Karpas-422 (cell line): ENCODE data around the gene ZNF544. TPM values are rescaled to one million over a fixed set of nuclear protein-coding genes. Genes with fewer than 3 reads are reported as not detected.
"Not testable (repeated sequence)": the region's sequence is repeated elsewhere in the genome, so short reads cannot be mapped to it uniquely, and the experiment has no call there.

Experiments used
- DNase-seq: peaks from one replicate; pipeline ENCODE4 v3.0.0-alpha.2; 2015
- H2AFZ ChIP-seq: fragments of 200-600 bp; sonication (generic); 2 replicates; pipeline ENCODE4 v1.6.1; 2014; ENCODE audit warnings: antibody characterized with exemption, low read length, mixed read lengths
- H3K27ac ChIP-seq: fragments of 200-600 bp; sonication (generic); 2 replicates; pipeline ENCODE4 v1.5.1; 2014; ENCODE audit warnings: mild to moderate bottlenecking, low read length, moderate library complexity
- H3K27me3 ChIP-seq: fragments of 200-600 bp; sonication (generic); 2 replicates; pipeline ENCODE4 v1.6.1; 2014; ENCODE audit warnings: low read length, mixed read lengths
- H3K36me3 ChIP-seq: fragments of 200-600 bp; sonication (generic); 2 replicates; pipeline ENCODE4 v1.6.1; 2014; ENCODE audit warnings: low read length, mixed read lengths; ENCODE audit not compliant: insufficient read depth
- H3K4me1 ChIP-seq: fragments of 200-600 bp; sonication (generic); 2 replicates; pipeline ENCODE4 v1.6.1; 2014; ENCODE audit warnings: mild to moderate bottlenecking, low read length, mixed read lengths
- H3K4me2 ChIP-seq: fragments of 200-600 bp; sonication (generic); 2 replicates; pipeline ENCODE4 v1.6.1; 2014; ENCODE audit warnings: low read length, low read depth, mild to moderate bottlenecking; ENCODE audit not compliant: poor library complexity, severe bottlenecking
- H3K4me3 ChIP-seq: fragments of 200-600 bp; sonication (generic); 2 replicates; pipeline ENCODE4 v1.5.1; 2014; ENCODE audit warnings: mild to moderate bottlenecking, antibody characterized with exemption, low read length, mixed read lengths
- H3K79me2 ChIP-seq: fragments of 200-600 bp; sonication (generic); 2 replicates; pipeline ENCODE4 v1.6.1; 2014; ENCODE audit warnings: mild to moderate bottlenecking, low read length, mixed read lengths
- H3K9ac ChIP-seq: fragments of 200-600 bp; sonication (generic); 2 replicates; pipeline ENCODE4 v1.6.0; 2014; ENCODE audit warnings: low read length
- H3K9me2 ChIP-seq: fragments of 200-600 bp; sonication (generic), shearing (Covaris generic); replicated peaks from 2 replicates; pipeline ENCODE4 v1.6.0; 2014; ENCODE audit warnings: mild to moderate bottlenecking, low read length, moderate library complexity; ENCODE audit not compliant: insufficient read depth
- H3K9me3 ChIP-seq: fragments of 300-700, 200-600 bp; sonication (generic); 2 replicates; pipeline ENCODE4 v1.6.1; 2014; ENCODE audit warnings: low read length, mixed read lengths
- H4K20me1 ChIP-seq: fragments of 200-600 bp; sonication (generic); 2 replicates; pipeline ENCODE4 v1.6.1; 2014; ENCODE audit warnings: mild to moderate bottlenecking, antibody characterized with exemption, low read length, low read depth; ENCODE audit not compliant: insufficient read depth
- total RNA-seq: library from RNA; depleted of rRNA; stranded (reverse); fragments of >200 nt; shearing (Covaris generic); gene quantifications from 2 replicates; pipeline ENCODE4 v1.2.3, GENCODE V29; 2014; ENCODE audit warnings: low replicate concordance; rRNA removed

ZNF544 gene
- total RNA-seq, 1 experiment from 2014 or later, result 111 TPM

DNA sequence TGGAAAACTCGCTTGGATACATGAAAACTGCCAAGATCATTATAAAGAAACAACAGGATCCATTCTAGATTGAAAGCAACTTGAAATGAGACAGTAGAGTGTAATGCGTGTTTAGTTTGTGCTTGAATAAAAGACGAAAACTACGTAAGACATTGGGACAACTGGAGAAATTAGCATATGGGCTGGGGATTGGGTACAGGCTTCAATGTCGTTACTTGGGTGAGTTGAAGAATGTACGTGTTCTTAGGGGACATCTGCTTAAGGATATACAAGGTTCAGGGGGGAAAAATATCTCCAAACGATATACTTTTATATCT lies 76.0 kb downstream of the ZNF544 start:
- Histone ChIP-seq H3K9me2 (no peaks in the 10 kb centered on the region), H3K9me3 (peaks cover 25% of the 10 kb centered on the region), H3K36me3 (peaks cover 77% of the 10 kb centered on the region), H3K27ac (peak overlapping the region; percentile 15), H3K4me3 (peak overlapping the region; percentile 92), H3K9ac (peak overlapping the region; percentile 58), H2AFZ (peak overlapping the region; percentile 78), H3K27me3 (no peaks in the 10 kb centered on the region), H4K20me1 (no peaks in the 10 kb centered on the region), H3K79me2 (peaks cover 80% of the 10 kb centered on the region), H3K4me1 (peaks cover 19% of the 10 kb centered on the region), H3K4me2 (peak overlapping the region; percentile 67)
- no peak for DNase-seq

- Histone ChIP-seq H2AFZ (peak within 1 kb of the TSS; percentile 78), H3K4me3 (peak within 1 kb of the TSS; percentile 92), H3K4me2 (peak within 1 kb of the TSS; percentile 67), H3K4me1 (peaks cover 19% of the 10 kb centered on the region), H3K36me3 (peaks cover 76% of the 10 kb centered on the region), H3K9ac (peak within 1 kb of the TSS; percentile 84), H3K79me2 (peaks cover 75% of the 10 kb centered on the region), H4K20me1 (no peaks in the 10 kb centered on the region), H3K27me3 (no peaks in the 10 kb centered on the region), H3K27ac (peak within 1 kb of the TSS; percentile 16), H3K9me2 (no peaks in the 10 kb centered on the region), H3K9me3 (peaks cover 23% of the 10 kb centered on the region)
- peak; percentile 100 for DNase-seq
Observed at GRCh38 chr19:58305065-58305931, 76.6 kb downstream of the ZNF544 start, which contains the start of gene ERVK3-1. ERVK3-1 (plus strand) TSS chr19:58305377; CDS start chr19:58312169, 6,792 bp downstream.

DNA sequence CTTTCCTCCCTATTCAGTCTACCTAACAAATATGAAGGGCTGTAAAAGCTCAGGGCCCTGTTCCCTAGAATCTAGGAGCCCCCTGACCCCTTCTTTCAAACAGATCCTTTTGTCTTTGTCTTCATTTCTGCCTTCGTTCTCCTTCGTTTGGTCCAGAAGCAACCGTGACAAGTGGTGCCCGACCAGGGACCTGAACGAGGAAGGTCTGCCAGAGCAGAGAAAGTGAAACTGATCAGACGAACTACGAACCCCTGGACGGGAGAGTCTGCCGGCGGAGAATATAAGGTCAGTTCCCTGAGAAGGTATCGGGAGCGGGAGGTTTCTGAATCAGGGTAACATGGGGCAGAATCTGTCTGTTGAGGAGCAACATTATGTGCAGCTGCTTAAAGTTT lies 77.2 kb downstream of the ZNF544 start:
- H3K9me3 ChIP-seq, result peaks cover 23% of the 10 kb centered on the region
- H3K4me1 ChIP-seq, result peaks cover 19% of the 10 kb centered on the region
- H2AFZ ChIP-seq, result no peak overlapping the region
- no peaks in the 10 kb centered on the region for H3K9me2 ChIP-seq
- peaks cover 70% of the 10 kb centered on the region for H3K36me3 ChIP-seq
- no peak overlapping the region; the same call in 1 of the 2 replicates for H3K27ac ChIP-seq
- H3K9ac ChIP-seq, result peak overlapping the region; percentile 84
- no peak for DNase-seq
- H4K20me1 ChIP-seq, result no peaks in the 10 kb centered on the region
- H3K4me2 ChIP-seq, result peak overlapping the region; percentile 67
- H3K79me2 ChIP-seq, result peaks cover 70% of the 10 kb centered on the region
- no peaks in the 10 kb centered on the region for H3K27me3 ChIP-seq
- H3K4me3 ChIP-seq, result peak overlapping the region; percentile 92

DNA sequence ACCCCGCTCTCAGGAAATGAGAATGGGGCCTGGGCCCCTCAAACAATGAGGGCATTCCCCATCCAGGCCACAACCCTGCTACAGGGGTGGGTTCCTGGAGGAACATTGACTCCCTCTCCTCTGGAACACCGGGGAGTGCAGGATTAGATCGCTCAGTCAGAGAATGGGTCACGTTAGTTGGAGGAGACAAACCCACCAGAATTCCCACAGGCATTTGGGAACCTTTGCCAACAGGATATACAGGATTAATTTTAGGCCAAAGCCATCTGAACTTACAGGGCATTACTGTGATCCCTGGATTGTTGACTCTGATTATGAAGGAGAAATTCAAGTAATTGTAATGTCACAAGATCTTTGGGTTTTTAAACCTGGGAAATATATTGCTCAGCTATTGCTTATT lies 79.0 kb downstream of the ZNF544 start:
- H3K27me3 ChIP-seq, result no peaks in the 10 kb centered on the region
- no peak overlapping the region for H3K27ac ChIP-seq
- H3K4me3 ChIP-seq, result no peak overlapping the region
- H3K79me2 ChIP-seq, result peaks cover 65% of the 10 kb centered on the region
- H3K9me2 ChIP-seq, result no peaks in the 10 kb centered on the region
- H4K20me1 ChIP-seq, result no peaks in the 10 kb centered on the region
- H3K36me3 ChIP-seq, result peaks cover 69% of the 10 kb centered on the region
- H2AFZ ChIP-seq, result no peak overlapping the region
- peaks cover 28% of the 10 kb centered on the region for H3K9me3 ChIP-seq
- DNase-seq, result no peak
- no peak overlapping the region for H3K9ac ChIP-seq
- H3K4me2 ChIP-seq, result no peak overlapping the region
- peaks cover 19% of the 10 kb centered on the region for H3K4me1 ChIP-seq

GRCh38 chr19:58310685-58311084 lies 82.0 kb downstream of the ZNF544 start:
- H2AFZ ChIP-seq, H3K27ac ChIP-seq, H3K4me1 ChIP-seq, H3K9me2 ChIP-seq, H3K27me3 ChIP-seq, H4K20me1 ChIP-seq, H3K4me3 ChIP-seq, DNase-seq, H3K9ac ChIP-seq, H3K4me2 ChIP-seq: not testable (repeated sequence)
- Histone ChIP-seq H3K36me3 (peaks cover 87% of the 10 kb centered on the region), H3K79me2 (peaks cover 56% of the 10 kb centered on the region), H3K9me3 (peaks cover 28% of the 10 kb centered on the region)

DNA sequence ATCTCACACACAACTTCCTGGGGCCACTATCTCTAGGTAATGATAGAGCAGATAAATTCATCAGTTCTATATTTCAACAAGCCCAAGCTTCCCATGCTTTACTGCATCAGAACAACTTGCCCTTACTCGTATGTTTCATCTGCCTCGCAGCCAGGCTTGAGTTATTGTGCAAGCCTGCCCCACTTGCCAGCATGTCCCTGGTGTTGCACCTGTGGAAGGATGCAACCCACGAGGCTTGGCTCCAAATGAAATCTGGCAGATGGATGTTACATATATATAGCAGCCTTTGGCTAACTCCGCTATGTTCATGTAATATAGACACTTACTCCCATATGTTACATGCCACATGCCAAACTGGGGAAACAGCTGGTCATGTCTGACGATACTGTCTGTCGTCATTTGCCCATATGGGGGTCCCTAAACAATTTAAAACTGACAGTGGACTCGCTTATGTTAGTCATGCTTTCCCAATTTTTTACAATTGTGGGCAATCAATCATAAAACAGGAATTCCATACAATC lies 82.7 kb downstream of the ZNF544 start:
- Histone ChIP-seq H3K4me2 (no peak overlapping the region), H4K20me1 (no peaks in the 10 kb centered on the region), H3K9me2 (no peaks in the 10 kb centered on the region), H3K4me3 (no peak overlapping the region), H3K36me3 (peaks cover 82% of the 10 kb centered on the region), H3K9me3 (peaks cover 26% of the 10 kb centered on the region), H2AFZ (no peak overlapping the region), H3K27ac (no peak overlapping the region), H3K27me3 (no peaks in the 10 kb centered on the region), H3K4me1 (peaks cover 2% of the 10 kb centered on the region), H3K9ac (no peak overlapping the region), H3K79me2 (peaks cover 49% of the 10 kb centered on the region)
- no peak for DNase-seq

Other genes starting within 250 kb of the ZNF544 start
- 7.8 and 10.8 TPM in 2 replicates for gene ZNF606, start 226.1 kb upstream of the ZNF544 start, total RNA-seq
- gene ZSCAN1, start 194.9 kb upstream of the ZNF544 start, total RNA-seq, result not detected in 2 replicates
- not detected in 2 replicates for gene ZNF135, start 169.6 kb upstream of the ZNF544 start, total RNA-seq
- not detected in 2 replicates for gene ZSCAN18, start 130.7 kb upstream of the ZNF544 start, total RNA-seq
- 7.8 and 9.1 TPM in 2 replicates for gene ZNF329, start 78.1 kb upstream of the ZNF544 start, total RNA-seq
- 14.1 and 27.9 TPM in 2 replicates for gene ZNF274, start 45.9 kb upstream of the ZNF544 start, total RNA-seq
- 14.8 and 16.9 TPM in 2 replicates for gene ZNF8, start 50.0 kb downstream of the ZNF544 start, total RNA-seq
- gene ERVK3-1, start 76.5 kb downstream of the ZNF544 start, total RNA-seq, result 94.2 and 129 TPM in 2 replicates
- 5.1 and 5.3 TPM in 2 replicates for gene ZSCAN22, start 98.1 kb downstream of the ZNF544 start, total RNA-seq
- 52.9 and 85.4 TPM in 2 replicates for gene A1BG, start 124.6 kb downstream of the ZNF544 start, total RNA-seq
- 1.1 and 3.0 TPM in 2 replicates for gene ZNF497, start 133.8 kb downstream of the ZNF544 start, total RNA-seq
- gene ZNF837, start 152.1 kb downstream of the ZNF544 start, total RNA-seq, result 0.75 and 2.4 TPM in 2 replicates
- gene RPS5, start 158.4 kb downstream of the ZNF544 start, total RNA-seq, result 6,081 and 7,190 TPM in 2 replicates
- gene RNF225, start 166.7 kb downstream of the ZNF544 start, total RNA-seq, result 0.90 and 0.97 TPM in 2 replicates
- 21.1 and 31.6 TPM in 2 replicates for gene ZNF584, start 179.7 kb downstream of the ZNF544 start, total RNA-seq
- gene ZNF132, start 211.2 kb downstream of the ZNF544 start, total RNA-seq, result not detected in 2 replicates
- 21.2 and 22.5 TPM in 2 replicates for gene ZNF324B, start 222.7 kb downstream of the ZNF544 start, total RNA-seq
- 10.4 and 29.1 TPM in 2 replicates for gene ZNF324, start 238.2 kb downstream of the ZNF544 start, total RNA-seq
- 11.8 and 20.6 TPM in 2 replicates for gene ZNF446, start 247.4 kb downstream of the ZNF544 start, total RNA-seq